Keratinocyte (primary cell): ENCODE measurements around the gene TRIM9. TPM values are rescaled to one million over a fixed set of nuclear protein-coding genes. Genes with fewer than 3 reads are reported as not detected.
"Not testable (repeated sequence)": the region's sequence is repeated elsewhere in the genome, so short reads cannot be mapped to it uniquely, and the experiment has no call there.

ENCODE experiments used
- DNase-seq: peaks from one replicate; pipeline ENCODE4 v3.0.0-alpha.2; 2011; ENCODE audit warnings: low read depth, missing footprints, low spot score
- FAIRE-seq: peaks from 2 replicates; lab custom pipeline; 2011; peaks lifted over from hg19 to GRCh38; lab: Jason Lieb, UNC
- H2AFZ ChIP-seq: 2 replicates; pipeline ENCODE4 v1.6.0; 2012; ENCODE audit warnings: low read length, control low read depth, inconsistent platforms; ENCODE audit not compliant: control insufficient read depth
- H3K27ac ChIP-seq: 2 replicates; pipeline ENCODE4 v1.5.1; 2011; ENCODE audit warnings: low read length; ENCODE audit not compliant: control insufficient read depth, insufficient read depth
- H3K27me3 ChIP-seq: 3 replicates; pipeline ENCODE4 v1.6.0; 2011; ENCODE audit warnings: low read length; ENCODE audit not compliant: control insufficient read depth, insufficient read depth; ENCODE audit errors: extremely low read depth
- H3K36me3 ChIP-seq, 2 experiments: 2 replicates in 1 of 2; 3 replicates in 1 of 2; pipeline ENCODE4 v1.5.1; 2011; ENCODE audit warnings: low read length in 2 of 2, mild to moderate bottlenecking in 1 of 2; ENCODE audit not compliant: control insufficient read depth in 2 of 2, insufficient read depth in 2 of 2; ENCODE audit errors: extremely low read depth in 1 of 2
- H3K4me1 ChIP-seq: 3 replicates; pipeline ENCODE4 v1.5.1; 2011; ENCODE audit warnings: low read length; ENCODE audit not compliant: control insufficient read depth, insufficient read depth; ENCODE audit errors: extremely low read depth
- H3K4me2 ChIP-seq: 3 replicates; pipeline ENCODE4 v1.6.0; 2011; ENCODE audit warnings: low read depth, low read length; ENCODE audit not compliant: control insufficient read depth, insufficient read depth; ENCODE audit errors: extremely low read depth
- H3K4me3 ChIP-seq, 3 experiments: fragments of 200-600 bp in 1 of 3; sonication (generic) in 1 of 3; 2 replicates in 2 of 3; 3 replicates in 1 of 3; pipeline ENCODE4 v1.5.1; 2011 to 2016; ENCODE audit warnings: low read length in 3 of 3, mild to moderate bottlenecking in 3 of 3, control low read depth in 2 of 3, inconsistent platforms in 1 of 3, low read depth in 1 of 3, mixed read lengths in 1 of 3, mixed run types in 1 of 3, moderate library complexity in 1 of 3; ENCODE audit not compliant: control insufficient read depth in 2 of 3, insufficient read depth in 2 of 3; ENCODE audit errors: extremely low read depth in 1 of 3
- H3K79me2 ChIP-seq: 2 replicates; pipeline ENCODE4 v1.6.0; 2012; ENCODE audit warnings: low read length; ENCODE audit not compliant: control insufficient read depth, insufficient read depth
- H3K9ac ChIP-seq: 3 replicates; pipeline ENCODE4 v1.6.0; 2011; ENCODE audit warnings: low read length; ENCODE audit not compliant: control insufficient read depth, insufficient read depth; ENCODE audit errors: extremely low read depth
- H3K9me1 ChIP-seq: 3 replicates; pipeline ENCODE4 v1.6.0; 2011; ENCODE audit warnings: low read length; ENCODE audit not compliant: control insufficient read depth, insufficient read depth; ENCODE audit errors: extremely low read depth
- H3K9me3 ChIP-seq: 2 replicates; pipeline ENCODE4 v1.5.1; 2012; ENCODE audit warnings: low read depth, low read length; ENCODE audit not compliant: control insufficient read depth
- H4K20me1 ChIP-seq: 3 replicates; pipeline ENCODE4 v1.6.0; 2011; ENCODE audit warnings: low read length; ENCODE audit not compliant: control insufficient read depth, insufficient read depth; ENCODE audit errors: extremely low read depth
- CTCF ChIP-seq, 3 experiments: IDR thresholded peaks in 1 of 3; conservative IDR thresholded peaks in 1 of 3; optimal IDR thresholded peaks in 1 of 3; 2 replicates in 2 of 3; 3 replicates in 1 of 3; pipeline versions ENCODE3 to v1.5.1; 2011; ENCODE audit warnings: low read length in 3 of 3, mild to moderate bottlenecking in 3 of 3, moderate library complexity in 2 of 3, control low read depth in 1 of 3, inconsistent platforms in 1 of 3; ENCODE audit not compliant: insufficient read depth in 2 of 3; ENCODE audit errors: extremely low read depth in 1 of 3
- EZH2 ChIP-seq: IDR thresholded peaks from one replicate; pipeline ENCODE4 v1.6.1; 2012; ENCODE audit warnings: inconsistent platforms, mild to moderate bottlenecking, low read length, moderate library complexity
- dilution Hi-C: fragments of 300-500 bp; cut with MboI; formaldehyde crosslinking; loops from one replicate; pipeline ENCODE4 v1.7.0; 2020; ENCODE audit warnings: low sequenced_read_pairs; ENCODE audit not compliant: extremely low pct_ligation_motif_present
- polyA plus RNA-seq, 5 experiments: library from polyadenylated mRNA; depleted of rRNA in 3 of 5; stranded (reverse) in 3 of 5; stranded (forward) in 1 of 5; unstranded in 1 of 5; fragments of >200 nt; gene quantifications; 1 replicate in 1 of 5; 2 replicates in 3 of 5; 3 replicates in 1 of 5; pipeline versions ENCODE4 v1.2.1 to v1.2.3, GENCODE V29; 2011 to 2012; ENCODE audit warnings: missing spikeins in 2 of 5, low read depth in 1 of 5, low replicate concordance in 1 of 5

Gene TRIM9
- polyA plus RNA-seq, 1 donor (not counting 4 experiments of a cell fraction or from before 2014, with no cell fraction given), result 0.04 TPM

- Histone ChIP-seq H3K36me3 (no peaks in the 10 kb centered on the region), H3K9me3 (no peaks in the 10 kb centered on the region), H3K9ac (no peak overlapping the region), H3K27me3 (no peaks in the 10 kb centered on the region), H3K4me3 (no peak overlapping the region), H4K20me1 (no peaks in the 10 kb centered on the region), H3K79me2 (no peaks in the 10 kb centered on the region), H3K4me2 (no peak overlapping the region), H3K27ac (no peak overlapping the region), H3K9me1 (no peaks in the 10 kb centered on the region), H2AFZ (no peak overlapping the region), H3K4me1 (peaks cover 10% of the 10 kb centered on the region)
- dilution Hi-C loops, result no loop called here
- FAIRE-seq (peak; percentile 84), DNase-seq (no peak)
- no peak for TF ChIP-seq CTCF (optimal IDR thresholded peaks at IDR 0.05 in 1 of 3, IDR thresholded peaks at IDR 0.05 in 1 of 3, conservative IDR thresholded peaks at IDR 0.05 in 1 of 3; ENCODE audit: extremely low read depth in 1 of 3, insufficient read depth in 2 of 3, low read length in 3 of 3)
- TF ChIP-seq EZH2, result no peak
Observed at GRCh38 chr14:50961605-50962221, 133.2 kb downstream of the TRIM9 start.

GRCh38 chr14:50957296-50957695 is 137.6 kb downstream of the TRIM9 start:
- Histone ChIP-seq H3K9ac (no peak overlapping the region), H3K27me3 (no peaks in the 10 kb centered on the region), H3K36me3 (no peaks in the 10 kb centered on the region), H2AFZ (no peak overlapping the region), H3K27ac (no peak overlapping the region), H3K9me1 (no peaks in the 10 kb centered on the region), H3K9me3 (no peaks in the 10 kb centered on the region), H4K20me1 (no peaks in the 10 kb centered on the region), H3K4me3 (no peak overlapping the region), H3K4me2 (no peak overlapping the region), H3K79me2 (no peaks in the 10 kb centered on the region), H3K4me1 (peaks cover 22% of the 10 kb centered on the region)
- DNase-seq, result no peak
- TF ChIP-seq CTCF (optimal IDR thresholded peaks at IDR 0.05 in 1 of 3, IDR thresholded peaks at IDR 0.05 in 1 of 3, conservative IDR thresholded peaks at IDR 0.05 in 1 of 3; ENCODE audit: extremely low read depth in 1 of 3, insufficient read depth in 2 of 3, low read length in 3 of 3) (no peak), EZH2 (no peak)
- dilution Hi-C loops, result no loop called here
- no peak for FAIRE-seq

- H3K79me2 ChIP-seq, FAIRE-seq, H3K9me1 ChIP-seq, H3K27ac ChIP-seq, H4K20me1 ChIP-seq, H3K4me3 ChIP-seq, H3K9ac ChIP-seq, H2AFZ ChIP-seq, DNase-seq, H3K27me3 ChIP-seq, dilution Hi-C loops, H3K9me3 ChIP-seq, H3K4me2 ChIP-seq, H3K36me3 ChIP-seq: not testable (repeated sequence)
- peaks cover 14% of the 10 kb centered on the region for H3K4me1 ChIP-seq
Observed at GRCh38 chr14:50956421-50956820, 138.5 kb downstream of the TRIM9 start.
